ENCODE measurements around the gene ARL6IP6. TPM values are rescaled to one million over a fixed set of nuclear protein-coding genes. Genes with fewer than 3 reads are reported as not detected.

The ARL6IP6 gene
- total and polyA plus RNA-seq, 2 experiments from 2014 or later = 18.2 to 23.2 TPM

- 81% methylated on average over 1 of the region's 1 CpG for WGBS (ENCODE audit: low lambda C conversion rate, missing lambda C conversion rate)
- no peak for DNase-seq (ENCODE audit: low spot score)
- H4K20me1 ChIP-seq (ENCODE audit: insufficient read depth, poor library complexity, severe bottlenecking) = no peaks in the 10 kb centered on the region
- H2AFZ ChIP-seq = no peak overlapping the region
- H3K79me2 ChIP-seq = no peaks in the 10 kb centered on the region
- no peaks in the 10 kb centered on the region for H3K9me3 ChIP-seq (ENCODE audit: low read depth)
- no peak overlapping the region for H3K4me2 ChIP-seq
- TF ChIP-seq EZH2 (IDR thresholded peaks at IDR 0.05; ENCODE audit: borderline replicate concordance) = no peak
- TF ChIP-seq CTCF (IDR thresholded peaks at IDR 0.05; ENCODE audit: poor library complexity) = no peak
- no peak for TF ChIP-seq EZH2phosphoT487 (IDR thresholded peaks at IDR 0.05; ENCODE audit: low read depth, severe bottlenecking, unreplicated experiment)
- no peak overlapping the region for H3K4me3 ChIP-seq
- no peaks in the 10 kb centered on the region for H3K9me2 ChIP-seq (replicated peaks; ENCODE audit: insufficient read depth)
- H3K27ac ChIP-seq = no peak overlapping the region
- no peaks in the 10 kb centered on the region for H3K27me3 ChIP-seq
- H3K36me3 ChIP-seq (replicated peaks; ENCODE audit: insufficient read depth, low read depth) = no peaks in the 10 kb centered on the region
- H3K4me1 ChIP-seq (ENCODE audit: insufficient read depth) = no peaks in the 10 kb centered on the region
Measured at GRCh38 chr2:152766928-152767327, 48.5 kb downstream of the ARL6IP6 start.

DNA sequence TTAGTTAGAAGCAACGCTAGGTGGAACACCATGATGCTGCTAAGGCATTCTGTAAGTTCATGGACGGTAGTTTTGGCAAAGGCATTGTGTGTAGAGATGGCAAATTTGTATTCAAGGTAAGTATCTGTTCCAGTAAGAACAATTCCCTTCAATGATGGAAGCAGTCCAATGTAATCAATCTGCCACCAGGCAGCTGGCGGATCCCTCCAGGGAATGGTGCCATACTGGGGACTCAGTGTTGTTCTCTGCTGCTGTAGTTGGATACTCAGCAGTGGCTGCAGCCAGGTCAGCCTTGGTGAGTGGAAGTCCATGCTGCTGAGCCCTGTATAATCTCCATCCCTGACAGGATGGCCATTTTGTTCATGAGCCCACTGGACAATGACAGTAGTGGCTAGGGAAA is 62.8 kb downstream of the ARL6IP6 start:
- Histone ChIP-seq H3K27me3 (no peaks in the 10 kb centered on the region), H2AFZ (no peak overlapping the region), H3K79me2 (no peaks in the 10 kb centered on the region), H3K27ac (no peak overlapping the region), H3K4me1 (ENCODE audit: insufficient read depth) (no peaks in the 10 kb centered on the region), H3K4me3 (no peak overlapping the region), H3K9me3 (ENCODE audit: low read depth) (no peaks in the 10 kb centered on the region), H3K36me3 (replicated peaks; ENCODE audit: insufficient read depth, low read depth) (no peaks in the 10 kb centered on the region), H3K4me2 (no peak overlapping the region), H4K20me1 (ENCODE audit: insufficient read depth, poor library complexity, severe bottlenecking) (no peaks in the 10 kb centered on the region), H3K9me2 (replicated peaks; ENCODE audit: insufficient read depth) (no peaks in the 10 kb centered on the region)
- DNase-seq (ENCODE audit: low spot score) = no peak
- 90% methylated on average over 3 of the region's 3 CpGs for WGBS (ENCODE audit: low lambda C conversion rate, missing lambda C conversion rate)
- TF ChIP-seq EZH2phosphoT487 (IDR thresholded peaks at IDR 0.05; ENCODE audit: low read depth, severe bottlenecking, unreplicated experiment) = no peak
- TF ChIP-seq CTCF (IDR thresholded peaks at IDR 0.05; ENCODE audit: poor library complexity) = no peak
- no peak for TF ChIP-seq EZH2 (IDR thresholded peaks at IDR 0.05; ENCODE audit: borderline replicate concordance)

DNA sequence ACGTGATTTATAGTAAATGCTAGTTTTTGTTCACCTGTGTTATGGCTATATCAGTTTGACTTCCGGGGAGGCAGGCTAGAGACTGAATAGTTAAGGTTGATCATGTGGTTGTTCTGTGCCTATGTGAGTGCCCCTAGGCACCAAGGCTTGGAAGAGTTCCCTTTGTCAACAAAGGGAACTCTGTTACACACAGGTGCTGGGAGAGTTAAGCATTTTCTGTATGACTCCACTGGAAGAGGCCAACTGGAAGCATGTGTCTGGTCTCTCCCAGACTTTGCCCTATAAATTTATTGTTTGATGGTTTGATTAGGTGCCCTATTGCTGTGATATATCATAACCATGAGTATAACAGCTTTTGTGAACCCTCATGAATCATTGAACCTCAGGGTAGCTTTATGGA is 63.8 kb downstream of the ARL6IP6 start:
- Histone ChIP-seq H2AFZ (no peak overlapping the region), H3K36me3 (replicated peaks; ENCODE audit: insufficient read depth, low read depth) (no peaks in the 10 kb centered on the region), H4K20me1 (ENCODE audit: insufficient read depth, poor library complexity, severe bottlenecking) (no peaks in the 10 kb centered on the region), H3K9me3 (ENCODE audit: low read depth) (no peaks in the 10 kb centered on the region), H3K27me3 (no peaks in the 10 kb centered on the region), H3K4me2 (no peak overlapping the region), H3K27ac (no peak overlapping the region), H3K4me1 (ENCODE audit: insufficient read depth) (no peaks in the 10 kb centered on the region), H3K79me2 (no peaks in the 10 kb centered on the region), H3K4me3 (no peak overlapping the region), H3K9me2 (replicated peaks; ENCODE audit: insufficient read depth) (no peaks in the 10 kb centered on the region)
- WGBS (ENCODE audit: low lambda C conversion rate, missing lambda C conversion rate) = 70% methylated on average over 2 of the region's 2 CpGs
- no peak for DNase-seq (ENCODE audit: low spot score)
- no peak for TF ChIP-seq EZH2phosphoT487 (IDR thresholded peaks at IDR 0.05; ENCODE audit: low read depth, severe bottlenecking, unreplicated experiment)
- no peak for TF ChIP-seq EZH2 (IDR thresholded peaks at IDR 0.05; ENCODE audit: borderline replicate concordance)
- TF ChIP-seq CTCF (IDR thresholded peaks at IDR 0.05; ENCODE audit: poor library complexity) = no peak

- WGBS (ENCODE audit: low lambda C conversion rate, missing lambda C conversion rate) = 87% methylated on average over 9 of the region's 9 CpGs
- no peaks in the 10 kb centered on the region for H3K4me1 ChIP-seq (ENCODE audit: insufficient read depth)
- no peaks in the 10 kb centered on the region for H3K9me2 ChIP-seq (replicated peaks; ENCODE audit: insufficient read depth)
- H3K27ac ChIP-seq = no peak overlapping the region
- H3K9me3 ChIP-seq (ENCODE audit: low read depth) = no peaks in the 10 kb centered on the region
- no peak overlapping the region for H3K4me3 ChIP-seq
- H4K20me1 ChIP-seq (ENCODE audit: insufficient read depth, poor library complexity, severe bottlenecking) = no peaks in the 10 kb centered on the region
- H3K27me3 ChIP-seq = no peaks in the 10 kb centered on the region
- no peak for DNase-seq (ENCODE audit: low spot score)
- H3K4me2 ChIP-seq = no peak overlapping the region
- no peaks in the 10 kb centered on the region for H3K36me3 ChIP-seq (replicated peaks; ENCODE audit: insufficient read depth, low read depth)
- no peak for TF ChIP-seq CTCF (IDR thresholded peaks at IDR 0.05; ENCODE audit: poor library complexity)
- no peak for TF ChIP-seq EZH2phosphoT487 (IDR thresholded peaks at IDR 0.05; ENCODE audit: low read depth, severe bottlenecking, unreplicated experiment)
- TF ChIP-seq EZH2 (IDR thresholded peaks at IDR 0.05; ENCODE audit: borderline replicate concordance) = no peak
- no peak overlapping the region for H2AFZ ChIP-seq
- H3K79me2 ChIP-seq = no peaks in the 10 kb centered on the region
Measured at GRCh38 chr2:152790883-152791282, 72.5 kb downstream of the ARL6IP6 start.

All from hepatocyte (in vitro differentiated cells).